Keratinocyte (primary cell): Measurements from ENCODE around the gene REV3L. TPM values are rescaled to one million over a fixed set of nuclear protein-coding genes. Genes with fewer than 3 reads are reported as not detected.
"Not testable (repeated sequence)": the region's sequence is repeated elsewhere in the genome, so short reads cannot be mapped to it uniquely, and the experiment has no call there.

Experiments
- DNase-seq: peaks from one replicate; pipeline ENCODE4 v3.0.0-alpha.2; 2011; ENCODE audit warnings: low read depth, missing footprints, low spot score
- FAIRE-seq: peaks from 2 replicates; lab custom pipeline; 2011; peaks lifted over from hg19 to GRCh38; lab: Jason Lieb, UNC
- H2AFZ ChIP-seq: 2 replicates; pipeline ENCODE4 v1.6.0; 2012; ENCODE audit warnings: low read length, control low read depth, inconsistent platforms; ENCODE audit not compliant: control insufficient read depth
- H3K27ac ChIP-seq: 2 replicates; pipeline ENCODE4 v1.5.1; 2011; ENCODE audit warnings: low read length; ENCODE audit not compliant: control insufficient read depth, insufficient read depth
- H3K27me3 ChIP-seq: 3 replicates; pipeline ENCODE4 v1.6.0; 2011; ENCODE audit warnings: low read length; ENCODE audit not compliant: control insufficient read depth, insufficient read depth; ENCODE audit errors: extremely low read depth
- H3K36me3 ChIP-seq, 2 experiments: 2 replicates in 1 of 2; 3 replicates in 1 of 2; pipeline ENCODE4 v1.5.1; 2011; ENCODE audit warnings: low read length in 2 of 2, mild to moderate bottlenecking in 1 of 2; ENCODE audit not compliant: control insufficient read depth in 2 of 2, insufficient read depth in 2 of 2; ENCODE audit errors: extremely low read depth in 1 of 2
- H3K4me1 ChIP-seq: 3 replicates; pipeline ENCODE4 v1.5.1; 2011; ENCODE audit warnings: low read length; ENCODE audit not compliant: control insufficient read depth, insufficient read depth; ENCODE audit errors: extremely low read depth
- H3K4me2 ChIP-seq: 3 replicates; pipeline ENCODE4 v1.6.0; 2011; ENCODE audit warnings: low read depth, low read length; ENCODE audit not compliant: control insufficient read depth, insufficient read depth; ENCODE audit errors: extremely low read depth
- H3K4me3 ChIP-seq, 3 experiments: fragments of 200-600 bp in 1 of 3; sonication (generic) in 1 of 3; 2 replicates in 2 of 3; 3 replicates in 1 of 3; pipeline ENCODE4 v1.5.1; 2011 to 2016; ENCODE audit warnings: low read length in 3 of 3, mild to moderate bottlenecking in 3 of 3, control low read depth in 2 of 3, inconsistent platforms in 1 of 3, low read depth in 1 of 3, mixed read lengths in 1 of 3, mixed run types in 1 of 3, moderate library complexity in 1 of 3; ENCODE audit not compliant: control insufficient read depth in 2 of 3, insufficient read depth in 2 of 3; ENCODE audit errors: extremely low read depth in 1 of 3
- H3K79me2 ChIP-seq: 2 replicates; pipeline ENCODE4 v1.6.0; 2012; ENCODE audit warnings: low read length; ENCODE audit not compliant: control insufficient read depth, insufficient read depth
- H3K9ac ChIP-seq: 3 replicates; pipeline ENCODE4 v1.6.0; 2011; ENCODE audit warnings: low read length; ENCODE audit not compliant: control insufficient read depth, insufficient read depth; ENCODE audit errors: extremely low read depth
- H3K9me1 ChIP-seq: 3 replicates; pipeline ENCODE4 v1.6.0; 2011; ENCODE audit warnings: low read length; ENCODE audit not compliant: control insufficient read depth, insufficient read depth; ENCODE audit errors: extremely low read depth
- H3K9me3 ChIP-seq: 2 replicates; pipeline ENCODE4 v1.5.1; 2012; ENCODE audit warnings: low read depth, low read length; ENCODE audit not compliant: control insufficient read depth
- H4K20me1 ChIP-seq: 3 replicates; pipeline ENCODE4 v1.6.0; 2011; ENCODE audit warnings: low read length; ENCODE audit not compliant: control insufficient read depth, insufficient read depth; ENCODE audit errors: extremely low read depth
- CTCF ChIP-seq, 3 experiments: IDR thresholded peaks in 1 of 3; conservative IDR thresholded peaks in 1 of 3; optimal IDR thresholded peaks in 1 of 3; 2 replicates in 2 of 3; 3 replicates in 1 of 3; pipeline versions ENCODE3 to v1.5.1; 2011; ENCODE audit warnings: low read length in 3 of 3, mild to moderate bottlenecking in 3 of 3, moderate library complexity in 2 of 3, control low read depth in 1 of 3, inconsistent platforms in 1 of 3; ENCODE audit not compliant: insufficient read depth in 2 of 3; ENCODE audit errors: extremely low read depth in 1 of 3
- EZH2 ChIP-seq: IDR thresholded peaks from one replicate; pipeline ENCODE4 v1.6.1; 2012; ENCODE audit warnings: inconsistent platforms, mild to moderate bottlenecking, low read length, moderate library complexity
- dilution Hi-C: fragments of 300-500 bp; cut with MboI; formaldehyde crosslinking; loops from one replicate; pipeline ENCODE4 v1.7.0; 2020; ENCODE audit warnings: low sequenced_read_pairs; ENCODE audit not compliant: extremely low pct_ligation_motif_present
- polyA plus RNA-seq, 5 experiments: library from polyadenylated mRNA; depleted of rRNA in 3 of 5; stranded (reverse) in 3 of 5; stranded (forward) in 1 of 5; unstranded in 1 of 5; fragments of >200 nt; gene quantifications; 1 replicate in 1 of 5; 2 replicates in 3 of 5; 3 replicates in 1 of 5; pipeline versions ENCODE4 v1.2.1 to v1.2.3, GENCODE V29; 2011 to 2012; ENCODE audit warnings: missing spikeins in 2 of 5, low read depth in 1 of 5, low replicate concordance in 1 of 5

REV3L gene
- polyA plus RNA-seq, 1 donor (not counting 4 experiments of a cell fraction or from before 2014, with no cell fraction given) = 9.5 TPM

- DNase-seq = no peak
These were observed 191.4 kb downstream of the REV3L start for GRCh38 chr6:111291336-111292259.

GRCh38 chr6:111290689-111291335, 192.2 kb downstream of the REV3L start:
- H3K9me3 ChIP-seq, H2AFZ ChIP-seq, H3K4me2 ChIP-seq, H3K27ac ChIP-seq, H3K9ac ChIP-seq, H4K20me1 ChIP-seq, DNase-seq, dilution Hi-C loops, H3K79me2 ChIP-seq, H3K4me3 ChIP-seq, H3K4me1 ChIP-seq, H3K9me1 ChIP-seq, H3K27me3 ChIP-seq, FAIRE-seq, H3K36me3 ChIP-seq: not testable (repeated sequence)

More at GRCh38 chr6:111291336-111292259, 191.4 kb downstream of the REV3L start:
- no peaks in the 10 kb centered on the region for H3K9me1 ChIP-seq
- no peaks in the 10 kb centered on the region for H3K9me3 ChIP-seq
- no peaks in the 10 kb centered on the region for H3K27me3 ChIP-seq
- no peaks in the 10 kb centered on the region for H3K4me1 ChIP-seq
- no peaks in the 10 kb centered on the region for H4K20me1 ChIP-seq
- TF ChIP-seq EZH2 (no peak), CTCF (optimal IDR thresholded peaks at IDR 0.05 in 1 of 3, IDR thresholded peaks at IDR 0.05 in 1 of 3, conservative IDR thresholded peaks at IDR 0.05 in 1 of 3; ENCODE audit: extremely low read depth in 1 of 3, insufficient read depth in 2 of 3, low read length in 3 of 3) (no peak)
- H3K79me2 ChIP-seq = no peaks in the 10 kb centered on the region
- FAIRE-seq = no peak
- H3K27ac ChIP-seq = no peak overlapping the region
- no peaks in the 10 kb centered on the region for H3K36me3 ChIP-seq
- dilution Hi-C loops = no loop called here
- no peak overlapping the region for H3K9ac ChIP-seq
- H3K4me2 ChIP-seq = no peak overlapping the region
- no peak overlapping the region for H3K4me3 ChIP-seq
- H2AFZ ChIP-seq = no peak overlapping the region

- H3K4me1 ChIP-seq, H3K4me3 ChIP-seq, dilution Hi-C loops, H4K20me1 ChIP-seq, H2AFZ ChIP-seq, H3K9ac ChIP-seq, H3K9me3 ChIP-seq, H3K4me2 ChIP-seq, FAIRE-seq, H3K36me3 ChIP-seq, H3K27ac ChIP-seq, H3K27me3 ChIP-seq, H3K9me1 ChIP-seq, H3K79me2 ChIP-seq, DNase-seq: not testable (repeated sequence)
These were observed 198.7 kb downstream of the REV3L start for GRCh38 chr6:111284356-111284755.
